Measurements from ENCODE around the gene SUPT4H1.

The SUPT4H1 gene

GRCh38 chr17:58317421-58318064 lies 34.5 kb downstream of the SUPT4H1 start:
- Histone ChIP-seq H3K9me3 (ENCODE audit: insufficient read depth, low read length) (no peaks in the 10 kb centered on the region), H3K36me3 (ENCODE audit: insufficient read depth, insufficient read length, low read length) (no peaks in the 10 kb centered on the region), H3K4me1 (ENCODE audit: insufficient read depth, insufficient read length) (peaks cover 6% of the 10 kb centered on the region), H3K4me3 (ENCODE audit: insufficient read length, low read depth) (no peak overlapping the region), H3K27me3 (ENCODE audit: insufficient read depth, insufficient read length) (no peaks in the 10 kb centered on the region), H3K9ac (ENCODE audit: insufficient read length, low read depth) (no peak overlapping the region)
- no peak for DNase-seq (ENCODE audit: low read depth, low spot score)
- TF ChIP-seq SUZ12 (IDR thresholded peaks at IDR 0.05; ENCODE audit: extremely low read depth, insufficient read depth, insufficient read length): no peak
- no peak for TF ChIP-seq YY1 (IDR thresholded peaks at IDR 0.05; ENCODE audit: insufficient read depth, insufficient read length)
- no peak for TF ChIP-seq ZNF274 (IDR thresholded peaks at IDR 0.05; ENCODE audit: low read depth, low read length)

GRCh38 chr17:58316260-58316960 lies 35.6 kb downstream of the SUPT4H1 start:
- Histone ChIP-seq H3K4me1 (ENCODE audit: insufficient read depth, insufficient read length) (peaks cover 7% of the 10 kb centered on the region), H3K4me3 (ENCODE audit: insufficient read length, low read depth) (no peak overlapping the region), H3K9me3 (ENCODE audit: insufficient read depth, low read length) (no peaks in the 10 kb centered on the region), H3K36me3 (ENCODE audit: insufficient read depth, insufficient read length, low read length) (no peaks in the 10 kb centered on the region), H3K9ac (ENCODE audit: insufficient read length, low read depth) (no peak overlapping the region), H3K27me3 (ENCODE audit: insufficient read depth, insufficient read length) (no peaks in the 10 kb centered on the region)
- TF ChIP-seq SUZ12 (IDR thresholded peaks at IDR 0.05; ENCODE audit: extremely low read depth, insufficient read depth, insufficient read length) (no peak), YY1 (IDR thresholded peaks at IDR 0.05; ENCODE audit: insufficient read depth, insufficient read length) (no peak)
- no peak for DNase-seq (ENCODE audit: low read depth, low spot score)

- Histone ChIP-seq H3K36me3 (ENCODE audit: insufficient read depth, insufficient read length, low read length) (no peaks in the 10 kb centered on the region), H3K9ac (ENCODE audit: insufficient read length, low read depth) (no peak overlapping the region), H3K4me3 (ENCODE audit: insufficient read length, low read depth) (no peak overlapping the region), H3K9me3 (ENCODE audit: insufficient read depth, low read length) (no peaks in the 10 kb centered on the region), H3K27me3 (ENCODE audit: insufficient read depth, insufficient read length) (no peaks in the 10 kb centered on the region), H3K4me1 (ENCODE audit: insufficient read depth, insufficient read length) (peaks cover 7% of the 10 kb centered on the region)
- no peak for DNase-seq (ENCODE audit: low read depth, low spot score)
- TF ChIP-seq SUZ12 (IDR thresholded peaks at IDR 0.05; ENCODE audit: extremely low read depth, insufficient read depth, insufficient read length) (no peak), ZNF274 (IDR thresholded peaks at IDR 0.05; ENCODE audit: low read depth, low read length) (no peak)
Measured at GRCh38 chr17:58315750-58316149, 36.3 kb downstream of the SUPT4H1 start.

- Histone ChIP-seq H3K9me3 (ENCODE audit: insufficient read depth, low read length) (no peaks in the 10 kb centered on the region), H3K27me3 (ENCODE audit: insufficient read depth, insufficient read length) (no peaks in the 10 kb centered on the region), H3K4me3 (ENCODE audit: insufficient read length, low read depth) (no peak overlapping the region), H3K9ac (ENCODE audit: insufficient read length, low read depth) (no peak overlapping the region), H3K4me1 (ENCODE audit: insufficient read depth, insufficient read length) (peaks cover 7% of the 10 kb centered on the region), H3K36me3 (ENCODE audit: insufficient read depth, insufficient read length, low read length) (no peaks in the 10 kb centered on the region)
- no peak for DNase-seq (ENCODE audit: low read depth, low spot score)
- no peak for TF ChIP-seq YY1 (IDR thresholded peaks at IDR 0.05; ENCODE audit: insufficient read depth, insufficient read length)
- TF ChIP-seq SUZ12 (IDR thresholded peaks at IDR 0.05; ENCODE audit: extremely low read depth, insufficient read depth, insufficient read length): no peak
- no peak for TF ChIP-seq ZNF274 (IDR thresholded peaks at IDR 0.05; ENCODE audit: low read depth, low read length)
Measured at GRCh38 chr17:58315281-58315711, 36.7 kb downstream of the SUPT4H1 start.

GRCh38 chr17:58314706-58315015 lies 37.3 kb downstream of the SUPT4H1 start:
- Histone ChIP-seq H3K4me3 (ENCODE audit: insufficient read length, low read depth) (no peak overlapping the region), H3K4me1 (ENCODE audit: insufficient read depth, insufficient read length) (peaks cover 10% of the 10 kb centered on the region), H3K27me3 (ENCODE audit: insufficient read depth, insufficient read length) (no peaks in the 10 kb centered on the region), H3K9ac (ENCODE audit: insufficient read length, low read depth) (no peak overlapping the region), H3K36me3 (ENCODE audit: insufficient read depth, insufficient read length, low read length) (no peaks in the 10 kb centered on the region), H3K9me3 (ENCODE audit: insufficient read depth, low read length) (no peaks in the 10 kb centered on the region)
- no peak for DNase-seq (ENCODE audit: low read depth, low spot score)
- TF ChIP-seq ZNF274 (IDR thresholded peaks at IDR 0.05; ENCODE audit: low read depth, low read length): no peak
- TF ChIP-seq SUZ12 (IDR thresholded peaks at IDR 0.05; ENCODE audit: extremely low read depth, insufficient read depth, insufficient read length): no peak
- TF ChIP-seq YY1 (IDR thresholded peaks at IDR 0.05; ENCODE audit: insufficient read depth, insufficient read length): no peak

GRCh38 chr17:58313815-58314705 lies 37.9 kb downstream of the SUPT4H1 start:
- Histone ChIP-seq H3K27me3 (ENCODE audit: insufficient read depth, insufficient read length) (no peaks in the 10 kb centered on the region), H3K4me1 (ENCODE audit: insufficient read depth, insufficient read length) (peaks cover 16% of the 10 kb centered on the region), H3K4me3 (ENCODE audit: insufficient read length, low read depth) (no peak overlapping the region), H3K9ac (ENCODE audit: insufficient read length, low read depth) (no peak overlapping the region), H3K9me3 (ENCODE audit: insufficient read depth, low read length) (no peaks in the 10 kb centered on the region), H3K36me3 (ENCODE audit: insufficient read depth, insufficient read length, low read length) (no peaks in the 10 kb centered on the region)
- DNase-seq (ENCODE audit: low read depth, low spot score): no peak
- TF ChIP-seq SUZ12 (IDR thresholded peaks at IDR 0.05; ENCODE audit: extremely low read depth, insufficient read depth, insufficient read length) (no peak), YY1 (IDR thresholded peaks at IDR 0.05; ENCODE audit: insufficient read depth, insufficient read length) (no peak), ZNF274 (IDR thresholded peaks at IDR 0.05; ENCODE audit: low read depth, low read length) (no peak)

- no peak overlapping the region for H3K4me3 ChIP-seq (ENCODE audit: insufficient read length, low read depth)
- H3K27me3 ChIP-seq (ENCODE audit: insufficient read depth, insufficient read length): no peaks in the 10 kb centered on the region
- peaks cover 26% of the 10 kb centered on the region for H3K4me1 ChIP-seq (ENCODE audit: insufficient read depth, insufficient read length)
- no peaks in the 10 kb centered on the region for H3K36me3 ChIP-seq (ENCODE audit: insufficient read depth, insufficient read length, low read length)
- TF ChIP-seq ZNF274 (IDR thresholded peaks at IDR 0.05; ENCODE audit: low read depth, low read length) (no peak), YY1 (IDR thresholded peaks at IDR 0.05; ENCODE audit: insufficient read depth, insufficient read length) (no peak), SUZ12 (IDR thresholded peaks at IDR 0.05; ENCODE audit: extremely low read depth, insufficient read depth, insufficient read length) (no peak)
- H3K9ac ChIP-seq (ENCODE audit: insufficient read length, low read depth): no peak overlapping the region
- no peaks in the 10 kb centered on the region for H3K9me3 ChIP-seq (ENCODE audit: insufficient read depth, low read length)
- no peak for DNase-seq (ENCODE audit: low read depth, low spot score)
Measured at GRCh38 chr17:58312829-58313228, 39.2 kb downstream of the SUPT4H1 start.
